IPS-15b (cell line): ENCODE data around the gene SHPK.

Source experiments
- H3K27me3 ChIP-seq: one replicate; pipeline ENCODE4 v1.6.1; 2013; ENCODE audit warnings: low read length; ENCODE audit not compliant: control insufficient read depth, insufficient read depth
- H3K36me3 ChIP-seq: one replicate; pipeline ENCODE4 v1.6.1; 2013; ENCODE audit warnings: low read length; ENCODE audit not compliant: control insufficient read depth, insufficient read depth
- H3K4me1 ChIP-seq: one replicate; pipeline ENCODE4 v1.6.1; 2013; ENCODE audit warnings: mild to moderate bottlenecking, low read length; ENCODE audit not compliant: control insufficient read depth, insufficient read depth
- H3K4me3 ChIP-seq: one replicate; pipeline ENCODE4 v1.5.1; 2013; ENCODE audit warnings: low read depth, low read length
- H3K9ac ChIP-seq: one replicate; pipeline ENCODE4 v1.6.1; 2013; ENCODE audit warnings: low read depth, mild to moderate bottlenecking, low read length
- H3K9me3 ChIP-seq: one replicate; pipeline ENCODE4 v1.6.1; 2013; ENCODE audit warnings: mild to moderate bottlenecking, low read length; ENCODE audit not compliant: control insufficient read depth, insufficient read depth

Gene SHPK

DNA sequence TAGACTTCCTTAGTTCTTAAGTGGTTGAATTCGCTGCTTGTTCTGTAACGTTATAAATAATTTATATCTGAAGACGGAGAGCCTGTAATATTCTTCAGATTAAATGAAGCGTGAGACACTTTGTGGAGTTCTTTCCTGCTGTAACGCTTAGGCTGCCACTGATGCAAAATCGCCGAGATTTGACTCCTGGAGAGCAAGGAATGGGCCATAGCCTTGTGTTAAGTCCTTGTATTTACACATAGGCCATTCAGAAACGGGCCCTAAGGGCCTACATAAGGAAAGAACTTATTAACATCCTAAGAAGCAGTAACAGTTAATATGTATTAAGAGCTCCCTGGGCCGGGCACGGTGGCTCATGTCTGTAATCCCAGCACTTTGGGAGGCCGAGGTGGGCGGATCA lies 33.5 kb upstream of the SHPK start:
- no peaks in the 10 kb centered on the region for H3K9me3 ChIP-seq

DNA sequence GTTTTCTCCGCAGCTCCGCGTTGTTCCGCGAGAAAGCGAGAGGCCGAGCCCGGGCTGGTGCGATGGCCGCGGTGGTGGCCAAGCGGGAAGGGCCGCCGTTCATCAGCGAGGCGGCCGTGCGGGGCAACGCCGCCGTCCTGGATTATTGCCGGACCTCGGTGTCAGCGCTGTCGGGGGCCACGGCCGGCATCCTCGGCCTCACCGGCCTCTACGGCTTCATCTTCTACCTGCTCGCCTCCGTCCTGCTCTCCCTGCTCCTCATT lies 33.0 kb upstream of the SHPK start:
- H3K9me3 ChIP-seq, result no peaks in the 10 kb centered on the region
- H3K9ac ChIP-seq, result peak overlapping the region; percentile 92
- H3K27me3 ChIP-seq, result no peaks in the 10 kb centered on the region
- peak overlapping the region; percentile 82 for H3K4me3 ChIP-seq
- H3K36me3 ChIP-seq, result peaks cover 6% of the 10 kb centered on the region
- peaks cover 2% of the 10 kb centered on the region for H3K4me1 ChIP-seq

More for the DNA sequence above, 33.5 kb upstream of the SHPK start:
- Histone ChIP-seq H3K36me3 (peaks cover 2% of the 10 kb centered on the region), H3K4me3 (peak overlapping the region; percentile 82), H3K9ac (peak overlapping the region; percentile 92), H3K27me3 (no peaks in the 10 kb centered on the region), H3K4me1 (peaks cover 2% of the 10 kb centered on the region)

- H3K9me3 ChIP-seq, result no peaks in the 10 kb centered on the region
- H3K36me3 ChIP-seq, result peaks cover 11% of the 10 kb centered on the region
- peaks cover 2% of the 10 kb centered on the region for H3K4me1 ChIP-seq
- peak within 1 kb of the TSS; percentile 95 for H3K9ac ChIP-seq
- no peaks in the 10 kb centered on the region for H3K27me3 ChIP-seq
- H3K4me3 ChIP-seq, result peak within 1 kb of the TSS; percentile 82
Measured at GRCh38 chr17:3668279-3669084, 32.4 kb upstream of the SHPK start, which contains the start of the genes EMC6 and TAX1BP3. Gene EMC6 (plus strand): TSS chr17:3668812. CDS start chr17:3669147, 335 bp downstream. Gene TAX1BP3 (minus strand): TSS chr17:3668578. CDS start chr17:3668526, 52 bp downstream.

DNA sequence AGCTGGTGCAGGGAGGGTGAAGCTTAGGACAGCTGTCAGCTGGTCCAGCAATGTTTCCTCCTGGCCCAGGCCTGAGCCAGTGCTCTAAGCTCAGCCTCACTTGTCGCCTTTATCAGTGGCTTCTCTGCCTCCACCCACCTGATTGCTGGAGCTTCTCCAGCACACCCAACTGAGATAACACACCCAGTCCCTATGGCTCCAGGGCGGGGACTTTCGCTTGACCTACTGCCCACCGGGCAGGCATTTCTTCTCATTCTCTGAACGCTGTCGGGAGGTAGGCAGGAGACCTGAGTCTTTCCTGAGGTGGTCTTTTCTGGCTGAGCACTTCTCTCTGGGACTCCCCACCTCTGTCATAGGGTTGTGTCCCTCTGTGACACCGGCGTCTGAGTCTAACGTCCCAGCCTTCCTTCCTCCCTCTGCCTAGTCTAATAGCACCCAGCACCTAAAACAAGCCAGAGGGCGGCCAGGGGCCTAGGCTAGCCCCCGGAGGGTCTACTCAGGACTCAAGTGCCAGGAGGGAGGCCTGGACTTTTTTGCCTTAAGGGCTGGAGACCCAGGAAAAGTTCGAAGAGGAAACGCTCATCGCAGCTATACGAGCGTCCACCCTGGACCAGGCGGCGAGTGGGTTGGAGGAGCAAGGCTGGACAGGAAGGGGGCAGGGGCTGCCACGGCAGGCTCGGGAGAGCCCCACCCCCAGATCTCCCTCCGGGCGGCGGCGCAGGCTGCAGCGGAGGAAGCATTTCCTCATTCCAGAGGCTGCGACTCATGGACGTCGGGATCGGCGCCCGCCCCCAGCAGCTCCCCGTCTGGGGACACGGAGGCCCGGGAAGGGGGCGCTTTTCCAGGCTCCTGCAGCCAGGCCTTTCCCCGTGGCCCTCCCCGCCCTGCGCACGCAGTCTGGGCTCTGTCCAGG lies 31.6 kb upstream of the SHPK start:
- no peaks in the 10 kb centered on the region for H3K4me1 ChIP-seq
- peak overlapping the region; percentile 95 for H3K9ac ChIP-seq
- H3K9me3 ChIP-seq, result no peaks in the 10 kb centered on the region
- no peaks in the 10 kb centered on the region for H3K27me3 ChIP-seq
- H3K36me3 ChIP-seq, result peaks cover 16% of the 10 kb centered on the region
- peak overlapping the region; percentile 81 for H3K4me3 ChIP-seq

- H3K4me1 ChIP-seq, result no peaks in the 10 kb centered on the region
- no peaks in the 10 kb centered on the region for H3K9me3 ChIP-seq
- no peaks in the 10 kb centered on the region for H3K27me3 ChIP-seq
- no peak overlapping the region for H3K4me3 ChIP-seq
- H3K9ac ChIP-seq, result no peak overlapping the region
- H3K36me3 ChIP-seq, result peaks cover 16% of the 10 kb centered on the region
Measured at GRCh38 chr17:3666516-3666915, 30.5 kb upstream of the SHPK start.

GRCh38 chr17:3665834-3666233 lies 29.8 kb upstream of the SHPK start:
- no peak overlapping the region for H3K4me3 ChIP-seq
- H3K4me1 ChIP-seq, result no peaks in the 10 kb centered on the region
- no peaks in the 10 kb centered on the region for H3K9me3 ChIP-seq
- H3K36me3 ChIP-seq, result peaks cover 16% of the 10 kb centered on the region
- no peak overlapping the region for H3K9ac ChIP-seq
- no peaks in the 10 kb centered on the region for H3K27me3 ChIP-seq

DNA sequence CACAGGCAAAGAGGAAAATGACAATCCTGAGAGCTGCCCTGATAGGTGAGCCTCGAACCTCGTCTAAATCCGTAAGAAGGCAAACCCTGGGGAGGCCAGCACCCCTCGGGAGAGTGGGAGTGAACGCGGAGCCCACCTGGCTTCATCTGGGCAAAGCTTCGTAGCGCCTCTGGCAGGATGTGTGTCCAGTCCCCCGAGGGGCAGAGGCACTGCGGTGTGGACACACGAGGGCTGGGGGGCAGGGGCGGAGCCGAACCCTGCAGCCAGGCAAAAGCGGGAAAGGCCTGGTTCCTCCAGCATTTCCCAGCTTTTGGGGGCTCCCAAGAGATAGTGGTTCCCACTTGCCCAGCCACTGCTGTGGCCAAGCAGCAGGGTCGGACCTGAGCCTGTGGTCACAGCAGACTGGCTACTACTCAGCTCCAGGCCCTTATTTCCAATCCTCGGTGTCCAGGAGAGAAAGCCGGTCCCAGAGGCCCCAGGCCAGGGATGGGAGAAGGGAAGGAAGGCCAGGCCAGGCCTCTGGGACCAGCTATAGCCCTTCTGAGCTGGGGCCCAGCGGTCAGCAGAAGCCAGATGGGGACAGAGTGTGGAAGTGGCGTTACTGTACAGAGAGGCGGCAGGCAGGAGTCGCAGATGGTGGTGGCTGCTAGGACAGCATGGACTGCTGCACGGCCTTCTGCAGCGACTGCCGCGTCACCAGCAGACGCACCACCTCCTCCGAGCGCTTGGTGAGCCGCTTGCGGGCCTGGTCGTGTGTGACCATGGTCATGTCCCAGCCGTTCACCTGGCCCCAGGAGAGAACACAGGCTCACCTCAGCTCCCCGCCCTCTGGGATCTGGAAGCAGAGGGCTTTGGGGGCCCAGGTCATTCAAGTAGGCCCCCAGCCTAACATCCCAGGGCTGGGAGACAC lies 27.3 kb upstream of the SHPK start:
- H3K4me3 ChIP-seq, result no peak overlapping the region
- peaks cover 16% of the 10 kb centered on the region for H3K36me3 ChIP-seq
- H3K9me3 ChIP-seq, result no peaks in the 10 kb centered on the region
- H3K9ac ChIP-seq, result no peak overlapping the region
- H3K27me3 ChIP-seq, result no peaks in the 10 kb centered on the region
- no peaks in the 10 kb centered on the region for H3K4me1 ChIP-seq

DNA sequence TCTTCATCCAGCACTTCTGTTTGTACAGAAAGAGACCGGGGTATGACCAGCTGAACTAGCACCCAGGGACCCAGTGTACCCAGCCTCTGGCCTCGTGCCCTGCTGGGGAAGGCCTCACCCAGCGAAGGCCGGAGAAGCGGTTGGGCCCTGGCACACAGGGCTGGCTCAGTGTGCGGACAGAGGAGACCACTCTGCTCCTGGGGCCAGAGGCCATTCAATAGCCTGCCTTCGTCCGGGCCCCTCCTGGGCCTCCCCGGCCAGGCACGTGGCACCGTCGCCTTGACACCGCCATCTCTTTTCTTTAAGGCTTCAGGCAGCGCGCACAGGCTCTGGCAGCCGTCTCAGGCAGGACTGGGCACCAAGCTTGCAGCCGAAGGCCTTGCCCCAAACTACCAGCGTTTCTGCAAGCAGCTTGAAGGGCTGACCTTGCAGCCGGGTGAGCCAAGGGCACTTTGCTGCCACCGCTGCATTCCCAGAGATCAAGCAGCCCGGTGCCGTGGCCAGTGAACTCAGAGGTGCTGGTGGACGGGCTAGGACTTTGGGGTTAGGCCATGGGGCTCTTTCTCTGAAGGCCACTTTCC lies 24.4 kb upstream of the SHPK start:
- Histone ChIP-seq H3K4me3 (no peak overlapping the region), H3K4me1 (no peaks in the 10 kb centered on the region), H3K9ac (no peak overlapping the region), H3K36me3 (peaks cover 16% of the 10 kb centered on the region), H3K27me3 (no peaks in the 10 kb centered on the region), H3K9me3 (no peaks in the 10 kb centered on the region)

DNA sequence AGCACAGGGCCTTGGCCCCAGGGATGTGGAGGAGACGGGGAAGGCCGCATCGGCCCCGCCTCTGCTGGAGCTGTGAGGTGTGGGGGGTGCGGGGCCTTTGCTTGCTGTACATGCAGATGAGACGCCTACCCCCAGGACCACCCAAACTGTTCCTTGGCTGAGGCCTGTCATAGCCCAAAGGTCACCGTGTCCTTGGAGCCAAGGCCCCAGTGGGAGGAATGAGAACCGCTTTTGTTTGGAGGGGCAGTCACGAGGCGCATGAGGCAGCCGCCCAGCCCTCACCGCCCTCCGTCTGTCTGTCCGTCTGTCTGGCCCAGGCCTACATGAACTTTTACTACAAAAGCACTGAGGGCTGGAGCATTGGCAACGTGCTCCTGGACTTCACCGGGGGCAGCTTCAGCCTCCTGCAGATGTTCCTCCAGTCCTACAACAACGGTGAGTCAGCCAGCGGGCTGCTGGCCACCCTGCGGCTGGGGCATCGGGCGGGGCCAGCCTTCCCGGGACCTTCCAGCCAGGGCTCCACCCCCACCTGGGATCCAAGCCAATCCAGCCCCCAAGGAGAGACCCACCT lies 23.6 kb upstream of the SHPK start:
- Histone ChIP-seq H3K9me3 (no peaks in the 10 kb centered on the region), H3K27me3 (no peaks in the 10 kb centered on the region), H3K36me3 (peaks cover 15% of the 10 kb centered on the region), H3K4me3 (no peak overlapping the region), H3K9ac (no peak overlapping the region), H3K4me1 (no peaks in the 10 kb centered on the region)

DNA sequence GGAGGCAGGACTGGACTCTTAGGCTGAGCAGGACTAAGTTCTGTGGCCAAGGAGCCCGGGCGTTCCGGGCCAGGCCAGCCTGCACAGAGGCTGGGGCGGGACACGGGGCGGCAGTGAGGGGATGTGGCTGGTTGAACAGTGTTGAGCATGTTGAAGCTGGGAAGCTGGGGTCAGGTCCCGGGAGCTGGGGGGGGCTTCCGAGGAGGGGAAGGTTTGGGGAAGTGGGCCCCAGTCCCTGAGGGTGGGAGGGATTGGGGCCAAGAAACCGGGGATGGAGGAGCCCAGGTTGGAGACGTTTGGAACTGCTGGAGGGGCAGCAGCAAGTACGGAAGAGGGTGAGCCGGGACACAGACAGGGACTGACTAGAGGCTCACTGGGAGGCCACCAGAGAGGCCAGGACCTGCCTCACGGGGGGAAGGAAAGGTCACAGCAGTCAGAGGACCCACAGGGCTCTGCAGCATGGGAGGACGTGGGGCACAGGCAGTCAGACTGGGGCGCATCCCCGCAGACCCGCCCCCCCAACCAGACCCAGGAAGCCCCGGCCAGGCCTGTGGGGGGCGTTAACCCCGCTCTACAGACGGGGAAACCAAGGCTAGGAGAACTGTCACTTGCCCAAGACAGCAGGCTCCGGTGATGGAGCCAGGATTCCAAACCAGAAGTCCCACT lies 22.9 kb upstream of the SHPK start:
- no peak overlapping the region for H3K9ac ChIP-seq
- no peaks in the 10 kb centered on the region for H3K4me1 ChIP-seq
- no peaks in the 10 kb centered on the region for H3K27me3 ChIP-seq
- H3K36me3 ChIP-seq, result peaks cover 9% of the 10 kb centered on the region
- H3K4me3 ChIP-seq, result no peak overlapping the region
- H3K9me3 ChIP-seq, result no peaks in the 10 kb centered on the region
